OCI-LY7 (cell line): ENCODE measurements around the gene ATF2.

Source experiments
- CTCF ChIP-seq: fragments of 200-600 bp; sonication (generic); conservative IDR thresholded peaks from 2 replicates; pipeline ENCODE4 v1.5.1; 2014; ENCODE audit warnings: mild to moderate bottlenecking, antibody characterized with exemption, low read length, moderate library complexity, mixed read lengths
- EZH2phosphoT487 ChIP-seq: fragments of 200-600 bp; sonication (generic); IDR thresholded peaks from 2 replicates; pipeline ENCODE4 v1.6.1; 2018; ENCODE audit warnings: low read depth, borderline replicate concordance, mild to moderate bottlenecking, mixed run types, antibody characterized with exemption, low read length, moderate library complexity, mixed read lengths

- TF ChIP-seq CTCF (no peak), EZH2phosphoT487 (no peak)
Observed at GRCh38 chr2:175027755-175028154, 140.2 kb downstream of the ATF2 start.
